ENCODE results near the gene NLRC5.

Gene NLRC5

GRCh38 chr16:57087003-57087402 lies 97.6 kb downstream of the NLRC5 start:
- H3K27ac ChIP-seq (ENCODE audit: low read length, poor library complexity, severe bottlenecking): no peak overlapping the region
- H3K4ac ChIP-seq (ENCODE audit: low read depth in 1 of 2, low read length in 2 of 2): no peak overlapping the region
- H3K36me3 ChIP-seq (ENCODE audit: control insufficient read depth in 1 of 2, insufficient read depth in 2 of 2, low read depth in 1 of 2, low read length in 2 of 2): peaks cover 0 to 19% of the 10 kb centered on the region in 2 experiments
- no peak overlapping the region for H3K14ac ChIP-seq (ENCODE audit: low read length in 2 of 2)
- no peak overlapping the region for H2BK12ac ChIP-seq (ENCODE audit: low read length in 2 of 2)
- H2AK5ac ChIP-seq (ENCODE audit: low read length, severe bottlenecking): no peak overlapping the region
- H3K27me3 ChIP-seq (ENCODE audit: control insufficient read depth in 1 of 2, insufficient read depth in 1 of 2, low read length in 2 of 2): peaks cover 6 to 12% of the 10 kb centered on the region in 2 experiments
- H2AFZ ChIP-seq (ENCODE audit: low read depth, low read length): no peak overlapping the region
- H4K91ac ChIP-seq (ENCODE audit: low read length): no peak overlapping the region
- H4K8ac ChIP-seq (ENCODE audit: low read length): no peak overlapping the region
- no peak overlapping the region for H2BK120ac ChIP-seq (ENCODE audit: low read depth, low read length)
- no peak for DNase-seq
- no peaks in the 10 kb centered on the region for H3K79me1 ChIP-seq (replicated peaks; ENCODE audit: low read length, poor library complexity, severe bottlenecking)
- no peak overlapping the region for H3K4me3 ChIP-seq (ENCODE audit: insufficient read depth in 1 of 2, low read depth in 1 of 2, low read length in 2 of 2)
- 100% methylated on average over 1 of the region's 2 CpGs for WGBS
- no peak overlapping the region for H2BK15ac ChIP-seq (ENCODE audit: low read depth, poor library complexity, severe bottlenecking)
- H3K4me1 ChIP-seq (ENCODE audit: control insufficient read depth, insufficient read depth, low read depth, low read length): peaks cover 7% of the 10 kb centered on the region
- no peak overlapping the region for H3K23ac ChIP-seq (ENCODE audit: low read length in 2 of 2)
- H3K4me2 ChIP-seq (ENCODE audit: low read length, poor library complexity, severe bottlenecking): no peak overlapping the region
- H3K9ac ChIP-seq (ENCODE audit: low read length): no peak overlapping the region
- H3K18ac ChIP-seq (ENCODE audit: low read depth in 1 of 2, low read length in 2 of 2): no peak overlapping the region
- H3K9me3 ChIP-seq (ENCODE audit: control insufficient read depth, low read length): no peaks in the 10 kb centered on the region
- H2BK5ac ChIP-seq (ENCODE audit: low read depth, low read length, poor library complexity, severe bottlenecking): no peak overlapping the region

GRCh38 chr16:57089406-57089805 lies 100.0 kb downstream of the NLRC5 start:
- H2AK5ac ChIP-seq (ENCODE audit: low read length, severe bottlenecking): no peak overlapping the region
- no peak overlapping the region for H4K8ac ChIP-seq (ENCODE audit: low read length)
- H3K23ac ChIP-seq (ENCODE audit: low read length in 2 of 2): no peak overlapping the region
- no peak overlapping the region for H3K27ac ChIP-seq (ENCODE audit: low read length, poor library complexity, severe bottlenecking)
- peaks cover 0 to 6% of the 10 kb centered on the region in 2 experiments for H3K27me3 ChIP-seq (ENCODE audit: control insufficient read depth in 1 of 2, insufficient read depth in 1 of 2, low read length in 2 of 2)
- peaks cover 18% of the 10 kb centered on the region for H3K4me1 ChIP-seq (ENCODE audit: control insufficient read depth, insufficient read depth, low read depth, low read length)
- H3K79me1 ChIP-seq (replicated peaks; ENCODE audit: low read length, poor library complexity, severe bottlenecking): peaks cover 10% of the 10 kb centered on the region
- no peak overlapping the region for H3K4me2 ChIP-seq (ENCODE audit: low read length, poor library complexity, severe bottlenecking)
- no peak overlapping the region for H3K4me3 ChIP-seq (ENCODE audit: insufficient read depth in 1 of 2, low read depth in 1 of 2, low read length in 2 of 2)
- no peak overlapping the region for H2BK12ac ChIP-seq (ENCODE audit: low read length in 2 of 2)
- no peak overlapping the region for H3K18ac ChIP-seq (ENCODE audit: low read depth in 1 of 2, low read length in 2 of 2)
- no peak overlapping the region for H2BK15ac ChIP-seq (ENCODE audit: low read depth, poor library complexity, severe bottlenecking)
- no peak overlapping the region for H3K4ac ChIP-seq (ENCODE audit: low read depth in 1 of 2, low read length in 2 of 2)
- H3K9me3 ChIP-seq (ENCODE audit: control insufficient read depth, low read length): no peaks in the 10 kb centered on the region
- no peak overlapping the region for H3K9ac ChIP-seq (ENCODE audit: low read length)
- H2AFZ ChIP-seq (ENCODE audit: low read depth, low read length): no peak overlapping the region
- no peak for DNase-seq
- H2BK120ac ChIP-seq (ENCODE audit: low read depth, low read length): no peak overlapping the region
- H4K91ac ChIP-seq (ENCODE audit: low read length): no peak overlapping the region
- no peaks in the 10 kb centered on the region for H3K36me3 ChIP-seq (ENCODE audit: control insufficient read depth in 1 of 2, insufficient read depth in 2 of 2, low read depth in 1 of 2, low read length in 2 of 2)
- WGBS: 86% methylated on average over 8 of the region's 8 CpGs
- no peak overlapping the region for H2BK5ac ChIP-seq (ENCODE audit: low read depth, low read length, poor library complexity, severe bottlenecking)
- no peak overlapping the region for H3K14ac ChIP-seq (ENCODE audit: low read length in 2 of 2)

DNA sequence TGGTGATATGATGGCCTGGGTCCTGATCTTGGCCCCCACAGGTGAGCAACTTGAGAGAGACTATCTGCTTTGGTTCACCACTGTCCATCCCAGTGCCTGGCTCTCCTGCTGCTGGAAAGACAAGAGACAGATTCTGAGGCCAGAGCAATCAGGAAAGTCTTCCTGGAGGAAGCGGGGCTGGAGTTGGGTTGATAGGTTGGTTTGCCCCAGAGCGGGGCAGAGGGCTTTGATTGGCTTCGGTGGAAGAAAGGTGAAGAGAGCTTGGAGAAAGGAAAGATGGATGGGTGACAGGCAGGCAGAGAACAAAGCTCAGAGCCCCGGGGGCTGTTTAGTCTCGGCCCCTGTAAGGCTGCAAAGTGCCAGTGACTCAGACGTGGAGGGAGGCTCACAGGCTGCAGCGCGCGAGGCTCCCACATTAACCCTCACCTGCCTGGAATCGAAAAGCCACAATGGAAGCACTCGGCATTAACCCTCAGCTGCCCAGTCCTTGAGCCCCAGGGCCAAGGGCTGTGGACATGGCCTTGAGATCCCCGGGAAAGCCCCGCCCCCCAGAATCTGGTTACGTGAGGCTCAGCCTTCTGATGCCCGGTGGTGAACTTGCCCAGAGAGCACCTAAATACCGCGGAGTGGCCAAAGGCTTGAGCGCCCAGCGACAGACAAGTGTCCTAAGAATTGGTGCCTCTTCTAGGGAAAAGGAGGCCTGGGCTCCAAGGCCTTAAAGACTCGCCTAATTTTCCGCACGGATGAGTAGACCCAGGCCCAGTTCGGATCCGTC lies 102.0 kb downstream of the NLRC5 start:
- Histone ChIP-seq H3K27me3 (ENCODE audit: control insufficient read depth in 1 of 2, insufficient read depth in 1 of 2, low read length in 2 of 2) (peaks cover 0 to 6% of the 10 kb centered on the region in 2 experiments), H3K27ac (ENCODE audit: low read length, poor library complexity, severe bottlenecking) (no peak overlapping the region), H2BK12ac (ENCODE audit: low read length in 2 of 2) (no peak overlapping the region), H2AK5ac (ENCODE audit: low read length, severe bottlenecking) (no peak overlapping the region), H3K23ac (ENCODE audit: low read length in 2 of 2) (no peak overlapping the region), H3K9ac (ENCODE audit: low read length) (peak overlapping the region; percentile 71), H4K91ac (ENCODE audit: low read length) (no peak overlapping the region), H3K4ac (ENCODE audit: low read depth in 1 of 2, low read length in 2 of 2) (no peak overlapping the region), H3K79me1 (replicated peaks; ENCODE audit: low read length, poor library complexity, severe bottlenecking) (peaks cover 18% of the 10 kb centered on the region), H3K14ac (ENCODE audit: low read length in 2 of 2) (no peak overlapping the region), H2BK120ac (ENCODE audit: low read depth, low read length) (no peak overlapping the region), H3K18ac (ENCODE audit: low read depth in 1 of 2, low read length in 2 of 2) (no peak overlapping the region), H2BK5ac (ENCODE audit: low read depth, low read length, poor library complexity, severe bottlenecking) (no peak overlapping the region), H3K4me3 (ENCODE audit: insufficient read depth in 1 of 2, low read depth in 1 of 2, low read length in 2 of 2) (peak overlapping the region; percentile 27 to 76), H3K4me2 (ENCODE audit: low read length, poor library complexity, severe bottlenecking) (peak overlapping the region; percentile 88), H3K36me3 (ENCODE audit: control insufficient read depth in 1 of 2, insufficient read depth in 2 of 2, low read depth in 1 of 2, low read length in 2 of 2) (no peaks in the 10 kb centered on the region), H2AFZ (ENCODE audit: low read depth, low read length) (no peak overlapping the region), H2BK15ac (ENCODE audit: low read depth, poor library complexity, severe bottlenecking) (no peak overlapping the region), H4K8ac (ENCODE audit: low read length) (peak overlapping the region; percentile 19), H3K9me3 (ENCODE audit: control insufficient read depth, low read length) (no peaks in the 10 kb centered on the region), H3K4me1 (ENCODE audit: control insufficient read depth, insufficient read depth, low read depth, low read length) (peaks cover 16% of the 10 kb centered on the region)
- 5% methylated on average over 24 of the region's 24 CpGs for WGBS
- DNase-seq: peak; percentile 78

- Histone ChIP-seq H3K36me3 (ENCODE audit: control insufficient read depth in 1 of 2, insufficient read depth in 2 of 2, low read depth in 1 of 2, low read length in 2 of 2) (no peaks in the 10 kb centered on the region), H3K27ac (ENCODE audit: low read length, poor library complexity, severe bottlenecking) (no peak within 1 kb of the TSS), H2AK5ac (ENCODE audit: low read length, severe bottlenecking) (no peak within 1 kb of the TSS), H3K14ac (ENCODE audit: low read length in 2 of 2) (peak within 1 kb of the TSS in 1 of 2 experiments; percentile 37), H3K4me2 (ENCODE audit: low read length, poor library complexity, severe bottlenecking) (peak within 1 kb of the TSS; percentile 88), H2BK15ac (ENCODE audit: low read depth, poor library complexity, severe bottlenecking) (peak within 1 kb of the TSS; percentile 68), H3K23ac (ENCODE audit: low read length in 2 of 2) (peak within 1 kb of the TSS in 1 of 2 experiments; percentile 34), H3K4me1 (ENCODE audit: control insufficient read depth, insufficient read depth, low read depth, low read length) (peaks cover 16% of the 10 kb centered on the region), H2BK120ac (ENCODE audit: low read depth, low read length) (peak within 1 kb of the TSS; percentile 64), H3K27me3 (ENCODE audit: control insufficient read depth in 1 of 2, insufficient read depth in 1 of 2, low read length in 2 of 2) (peaks cover 0 to 6% of the 10 kb centered on the region in 2 experiments), H3K9ac (ENCODE audit: low read length) (peak within 1 kb of the TSS; percentile 71), H3K79me1 (replicated peaks; ENCODE audit: low read length, poor library complexity, severe bottlenecking) (peaks cover 22% of the 10 kb centered on the region), H2BK5ac (ENCODE audit: low read depth, low read length, poor library complexity, severe bottlenecking) (no peak within 1 kb of the TSS), H3K4me3 (ENCODE audit: insufficient read depth in 1 of 2, low read depth in 1 of 2, low read length in 2 of 2) (peak within 1 kb of the TSS; percentile 76 to 86), H2BK12ac (ENCODE audit: low read length in 2 of 2) (peak within 1 kb of the TSS in 1 of 2 experiments; percentile 80), H2AFZ (ENCODE audit: low read depth, low read length) (peak within 1 kb of the TSS; percentile 90), H4K8ac (ENCODE audit: low read length) (peak within 1 kb of the TSS; percentile 19), H3K4ac (ENCODE audit: low read depth in 1 of 2, low read length in 2 of 2) (peak within 1 kb of the TSS; percentile 51 to 70), H3K18ac (ENCODE audit: low read depth in 1 of 2, low read length in 2 of 2) (peak within 1 kb of the TSS; percentile 85 to 90), H4K91ac (ENCODE audit: low read length) (peak within 1 kb of the TSS; percentile 72), H3K9me3 (ENCODE audit: control insufficient read depth, low read length) (no peaks in the 10 kb centered on the region)
- peak; percentile 70 for DNase-seq
- WGBS: under 1% methylated on average over 62 of the region's 100 CpGs
Observed at GRCh38 chr16:57091975-57092785, 102.8 kb downstream of the NLRC5 start, which contains the start of gene CPNE2. Gene CPNE2, plus strand, starts transcription at chr16:57092583. Its CDS starts 18,160 bp downstream, at chr16:57110743.
